Glutamatergic neuron (in vitro differentiated cells): ENCODE measurements around the gene CST3. TPM values are rescaled to one million over a fixed set of nuclear protein-coding genes. Genes with fewer than 3 reads are reported as not detected.

Experiments
- DNase-seq: peaks from one replicate; pipeline ENCODE4 v3.0.0; 2022
- H3K27ac Mint-ChIP-seq: one replicate; pipeline ENCODE4 v1.8.0; 2020; ENCODE audit warnings: mild to moderate bottlenecking, mixed read lengths, inconsistent platforms; ENCODE audit not compliant: unreplicated experiment
- H3K27me3 Mint-ChIP-seq: one replicate; pipeline ENCODE4 v1.8.0; 2020; ENCODE audit warnings: mild to moderate bottlenecking, moderate library complexity, mixed read lengths, inconsistent platforms; ENCODE audit not compliant: unreplicated experiment
- H3K36me3 Mint-ChIP-seq: one replicate; pipeline ENCODE4 v1.8.0; 2020; ENCODE audit warnings: mild to moderate bottlenecking, mixed read lengths, inconsistent platforms; ENCODE audit not compliant: unreplicated experiment
- H3K4me1 Mint-ChIP-seq: one replicate; pipeline ENCODE4 v1.8.0; 2020; ENCODE audit warnings: mild to moderate bottlenecking, low read depth, mixed read lengths, inconsistent platforms; ENCODE audit not compliant: unreplicated experiment
- H3K4me3 Mint-ChIP-seq: one replicate; pipeline ENCODE4 v1.8.0; 2020; ENCODE audit warnings: mild to moderate bottlenecking, mixed read lengths, inconsistent platforms; ENCODE audit not compliant: unreplicated experiment
- H3K9me3 Mint-ChIP-seq: one replicate; pipeline ENCODE4 v1.8.0; 2020; ENCODE audit warnings: mild to moderate bottlenecking, moderate library complexity, mixed read lengths, inconsistent platforms; ENCODE audit not compliant: unreplicated experiment
- total RNA-seq: library from RNA; stranded (reverse); fragmentation: NEBNext Ultra II Directional; extraction: Animal tissue kit (Norgen Biotek cat#: 25700); gene quantifications from one replicate; pipeline ENCODE4 v1.2.1, GENCODE V29; 2021; ENCODE audit not compliant: unreplicated experiment
- TF ChIP-seq, protein P1 (sequence below): fragments of 200-600 bp; sonication (generic); IDR thresholded peaks from one replicate; pipeline ENCODE4 v1.5.0; 2021; ENCODE audit not compliant: partially characterized antibody, unreplicated experiment

Gene CST3
- total RNA-seq, 1 donor from 2014 or later, result 224 TPM

- no peak overlapping the region for H3K4me3 Mint-ChIP-seq
Measured at GRCh38 chr20:23612396-23612795, 25.4 kb downstream of the CST3 start.

GRCh38 chr20:23609486-23610109 lies 28.2 kb downstream of the CST3 start:
- H3K27me3 Mint-ChIP-seq, result no peaks in the 10 kb centered on the region
- TF ChIP-seq, protein P1, sequence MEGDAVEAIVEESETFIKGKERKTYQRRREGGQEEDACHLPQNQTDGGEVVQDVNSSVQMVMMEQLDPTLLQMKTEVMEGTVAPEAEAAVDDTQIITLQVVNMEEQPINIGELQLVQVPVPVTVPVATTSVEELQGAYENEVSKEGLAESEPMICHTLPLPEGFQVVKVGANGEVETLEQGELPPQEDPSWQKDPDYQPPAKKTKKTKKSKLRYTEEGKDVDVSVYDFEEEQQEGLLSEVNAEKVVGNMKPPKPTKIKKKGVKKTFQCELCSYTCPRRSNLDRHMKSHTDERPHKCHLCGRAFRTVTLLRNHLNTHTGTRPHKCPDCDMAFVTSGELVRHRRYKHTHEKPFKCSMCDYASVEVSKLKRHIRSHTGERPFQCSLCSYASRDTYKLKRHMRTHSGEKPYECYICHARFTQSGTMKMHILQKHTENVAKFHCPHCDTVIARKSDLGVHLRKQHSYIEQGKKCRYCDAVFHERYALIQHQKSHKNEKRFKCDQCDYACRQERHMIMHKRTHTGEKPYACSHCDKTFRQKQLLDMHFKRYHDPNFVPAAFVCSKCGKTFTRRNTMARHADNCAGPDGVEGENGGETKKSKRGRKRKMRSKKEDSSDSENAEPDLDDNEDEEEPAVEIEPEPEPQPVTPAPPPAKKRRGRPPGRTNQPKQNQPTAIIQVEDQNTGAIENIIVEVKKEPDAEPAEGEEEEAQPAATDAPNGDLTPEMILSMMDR, result no peak
- no peak for DNase-seq
- no peak overlapping the region for H3K4me3 Mint-ChIP-seq
- no peaks in the 10 kb centered on the region for H3K9me3 Mint-ChIP-seq
- no peak overlapping the region for H3K27ac Mint-ChIP-seq
- no peaks in the 10 kb centered on the region for H3K4me1 Mint-ChIP-seq
- no peaks in the 10 kb centered on the region for H3K36me3 Mint-ChIP-seq

More at GRCh38 chr20:23612396-23612795, 25.4 kb downstream of the CST3 start:
- Mint-ChIP-seq H3K27ac (no peak overlapping the region), H3K9me3 (no peaks in the 10 kb centered on the region), H3K27me3 (no peaks in the 10 kb centered on the region), H3K36me3 (no peaks in the 10 kb centered on the region), H3K4me1 (no peaks in the 10 kb centered on the region)
- TF ChIP-seq, protein P1, result no peak
- DNase-seq, result no peak

DNA sequence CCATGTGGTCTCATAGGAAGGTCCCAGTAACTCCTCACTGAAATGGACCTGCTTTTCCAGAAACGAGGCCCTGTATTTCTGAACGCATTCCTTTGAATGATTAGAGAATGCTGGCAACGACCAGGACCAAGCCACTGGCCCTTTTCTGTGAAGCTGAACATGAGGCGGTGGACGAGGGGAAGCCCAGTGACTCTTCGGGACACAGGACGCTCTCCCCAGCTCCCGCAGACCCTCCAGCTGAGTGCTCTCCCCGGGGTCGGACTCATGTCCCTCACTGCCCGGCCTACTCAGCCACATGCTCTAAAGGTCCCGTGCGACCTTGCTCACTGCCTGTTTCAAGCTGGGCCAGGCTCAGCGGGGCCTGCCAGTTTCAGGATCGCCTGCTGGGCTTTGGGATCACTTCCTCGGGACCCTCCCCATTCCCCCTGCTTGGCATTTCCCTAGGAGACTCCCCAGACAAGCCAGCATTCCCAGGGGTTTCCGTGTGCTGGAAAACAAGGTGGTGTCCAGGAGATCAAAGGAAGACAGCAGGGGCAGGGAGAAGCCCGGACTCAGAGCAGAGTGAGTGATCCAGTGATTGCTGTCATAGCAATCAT lies 29.4 kb downstream of the CST3 start:
- no peaks in the 10 kb centered on the region for H3K36me3 Mint-ChIP-seq
- no peaks in the 10 kb centered on the region for H3K27me3 Mint-ChIP-seq
- no peak for DNase-seq
- H3K4me1 Mint-ChIP-seq, result no peaks in the 10 kb centered on the region
- H3K4me3 Mint-ChIP-seq, result no peak overlapping the region
- TF ChIP-seq, protein P1, result no peak
- H3K27ac Mint-ChIP-seq, result no peak overlapping the region
- H3K9me3 Mint-ChIP-seq, result no peaks in the 10 kb centered on the region

DNA sequence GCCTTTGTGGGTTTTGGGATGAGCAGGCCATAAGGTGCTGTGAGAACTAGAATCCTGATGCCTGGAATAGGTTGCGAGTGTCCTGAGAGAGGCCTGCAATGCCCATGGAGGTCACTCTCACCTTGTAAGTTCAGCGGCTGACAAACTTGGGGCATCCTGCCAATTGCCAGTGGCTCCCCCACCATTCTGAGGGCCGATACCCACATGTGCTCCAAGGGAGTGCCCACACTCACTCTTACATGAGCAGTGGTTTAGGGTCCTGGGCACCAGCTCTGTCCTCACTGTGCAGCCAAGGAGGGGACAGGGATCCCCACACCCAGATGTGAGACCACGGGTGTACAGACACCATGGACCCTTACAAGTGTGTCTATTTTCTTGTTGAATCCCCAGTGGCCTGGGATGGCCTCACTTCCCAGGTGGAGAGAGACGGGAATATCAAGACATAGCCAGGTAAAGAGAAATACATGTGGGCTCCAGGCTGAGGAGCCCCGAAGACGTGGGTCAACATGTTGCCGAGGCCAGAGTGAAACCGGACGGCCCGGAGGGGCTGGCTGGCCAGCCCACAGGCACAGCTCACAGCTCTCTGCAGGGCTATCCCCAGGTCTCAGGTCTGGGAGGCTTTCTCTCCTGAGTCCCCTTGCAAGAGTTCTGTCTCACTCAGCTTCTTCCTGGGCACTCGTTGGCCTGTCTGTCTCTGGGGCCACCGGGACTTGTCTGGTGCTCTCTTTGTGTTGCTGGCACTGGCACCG lies 30.1 kb downstream of the CST3 start:
- no peak overlapping the region for H3K27ac Mint-ChIP-seq
- H3K36me3 Mint-ChIP-seq, result no peaks in the 10 kb centered on the region
- H3K4me3 Mint-ChIP-seq, result no peak overlapping the region
- H3K27me3 Mint-ChIP-seq, result no peaks in the 10 kb centered on the region
- H3K9me3 Mint-ChIP-seq, result no peaks in the 10 kb centered on the region
- no peak for DNase-seq
- H3K4me1 Mint-ChIP-seq, result no peaks in the 10 kb centered on the region
- TF ChIP-seq, protein P1, result no peak

GRCh38 chr20:23606652-23607049 lies 31.1 kb downstream of the CST3 start:
- no peak overlapping the region for H3K4me3 Mint-ChIP-seq
- H3K27me3 Mint-ChIP-seq, result no peaks in the 10 kb centered on the region
- no peak overlapping the region for H3K27ac Mint-ChIP-seq
- DNase-seq, result peak; percentile 89
- H3K9me3 Mint-ChIP-seq, result no peaks in the 10 kb centered on the region
- TF ChIP-seq, protein P1, result peak; percentile 83
- H3K36me3 Mint-ChIP-seq, result no peaks in the 10 kb centered on the region
- no peaks in the 10 kb centered on the region for H3K4me1 Mint-ChIP-seq
